ENCODE measurements around the gene EFCAB6. TPM values are rescaled to one million over a fixed set of nuclear protein-coding genes. Genes with fewer than 3 reads are reported as not detected.

Gene EFCAB6
- total RNA-seq, 2 experiments from 2014 or later = 0.26 to 0.39 TPM

DNA sequence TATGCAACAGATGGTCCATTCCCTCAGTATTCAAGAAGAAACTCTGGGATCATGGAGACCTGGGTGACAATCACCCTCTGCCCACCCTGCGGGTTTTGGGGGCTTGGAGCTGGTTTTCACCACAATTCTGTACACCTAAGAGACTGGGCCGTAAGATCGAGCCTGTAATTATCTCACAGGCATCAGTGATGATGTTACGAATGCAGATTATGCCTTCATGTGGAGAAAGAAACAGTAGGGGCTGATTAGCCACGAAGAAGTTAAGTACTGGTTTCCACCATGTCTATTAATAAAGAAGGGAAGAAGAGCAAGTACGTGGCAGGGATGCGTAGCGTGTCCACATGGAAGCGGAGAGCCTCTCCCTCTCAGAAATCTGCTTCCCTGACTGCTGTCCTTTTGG is 5.3 kb upstream of the EFCAB6 start:
- ChIA-PET POLR2A (no interaction called here), CTCF (interaction anchor here (1.2 kb wide), 1 partner anchor 68 kb away, joined by 3 read pairs; no protein-coding TSS in a partner anchor)
- Mint-ChIP-seq H3K27me3 (ENCODE audit: low read depth) (no peaks in the 10 kb centered on the region), H3K4me3 (no peak overlapping the region), H3K4me1 (ENCODE audit: low read depth) (peaks cover 13% of the 10 kb centered on the region), H3K9me3 (ENCODE audit: insufficient read depth) (no peaks in the 10 kb centered on the region), H3K36me3 (ENCODE audit: low read depth) (peaks cover 7% of the 10 kb centered on the region), H3K27ac (no peak overlapping the region)
- DNase-seq = no peak
- ATAC-seq = no peak

GRCh38 chr22:43814264-43814663 is 2.2 kb upstream of the EFCAB6 start:
- DNase-seq (no peak), ATAC-seq (no peak)
- Mint-ChIP-seq H3K36me3 (ENCODE audit: low read depth) (peaks cover 7% of the 10 kb centered on the region), H3K4me3 (peak overlapping the region; percentile 2), H3K27me3 (ENCODE audit: low read depth) (no peaks in the 10 kb centered on the region), H3K27ac (no peak overlapping the region), H3K9me3 (ENCODE audit: insufficient read depth) (no peaks in the 10 kb centered on the region), H3K4me1 (ENCODE audit: low read depth) (peaks cover 21% of the 10 kb centered on the region)
- ChIA-PET CTCF (no interaction called here), POLR2A (no interaction called here)

GRCh38 chr22:43812890-43813289 is 785 bp upstream of the EFCAB6 start:
- H3K9me3 Mint-ChIP-seq (ENCODE audit: insufficient read depth) = no peaks in the 10 kb centered on the region
- CTCF ChIA-PET = interaction anchor here (0.6 to 1.7 kb wide), 2 partner anchors 70 to 133 kb away, joined by 3 to 5 read pairs; no protein-coding TSS in a partner anchor
- H3K36me3 Mint-ChIP-seq (ENCODE audit: low read depth) = peaks cover 7% of the 10 kb centered on the region
- DNase-seq (peak; percentile 23), ATAC-seq (no peak)
- peak overlapping the region; percentile 85 for H3K27ac Mint-ChIP-seq
- POLR2A ChIA-PET = interaction anchor here (0.6 to 0.8 kb wide), 2 partner anchors 142 to 546 kb away, joined by 3 read pairs; partner anchors contain the start of gene SAMM50
- H3K4me3 Mint-ChIP-seq = peak overlapping the region; percentile 89
- peaks cover 21% of the 10 kb centered on the region for H3K4me1 Mint-ChIP-seq (ENCODE audit: low read depth)
- H3K27me3 Mint-ChIP-seq (ENCODE audit: low read depth) = no peaks in the 10 kb centered on the region

DNA sequence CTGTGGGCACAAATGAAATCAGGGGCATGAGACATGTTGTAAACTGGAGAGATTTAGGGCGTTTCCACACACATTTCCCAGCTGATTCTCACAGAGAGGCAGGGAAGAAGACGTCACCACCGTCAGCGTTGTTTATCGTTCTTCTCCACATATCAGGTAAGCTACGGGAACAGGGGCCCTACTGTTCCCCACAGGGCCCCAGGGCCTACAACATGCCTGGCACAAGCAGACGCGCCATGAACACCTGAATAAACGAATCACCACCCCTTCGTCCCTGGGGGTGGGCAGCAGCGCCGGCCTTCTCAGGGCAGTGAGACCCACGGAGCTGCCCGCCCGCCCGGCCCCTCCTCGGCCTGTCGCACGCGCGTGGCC is 342 bp downstream of the EFCAB6 start:
- peaks cover 7% of the 10 kb centered on the region for H3K36me3 Mint-ChIP-seq (ENCODE audit: low read depth)
- peak overlapping the region; percentile 85 for H3K27ac Mint-ChIP-seq
- DNase-seq (no peak), ATAC-seq (no peak)
- peaks cover 4% of the 10 kb centered on the region for H3K27me3 Mint-ChIP-seq (ENCODE audit: low read depth)
- ChIA-PET POLR2A (no interaction called here), CTCF (interaction anchor here (0.6 to 1.7 kb wide), 3 partner anchors 12 to 134 kb away, joined by 4 to 5 read pairs (median 5); no protein-coding TSS in a partner anchor)
- peaks cover 21% of the 10 kb centered on the region for H3K4me1 Mint-ChIP-seq (ENCODE audit: low read depth)
- no peaks in the 10 kb centered on the region for H3K9me3 Mint-ChIP-seq (ENCODE audit: insufficient read depth)
- H3K4me3 Mint-ChIP-seq = peak overlapping the region; percentile 89

DNA sequence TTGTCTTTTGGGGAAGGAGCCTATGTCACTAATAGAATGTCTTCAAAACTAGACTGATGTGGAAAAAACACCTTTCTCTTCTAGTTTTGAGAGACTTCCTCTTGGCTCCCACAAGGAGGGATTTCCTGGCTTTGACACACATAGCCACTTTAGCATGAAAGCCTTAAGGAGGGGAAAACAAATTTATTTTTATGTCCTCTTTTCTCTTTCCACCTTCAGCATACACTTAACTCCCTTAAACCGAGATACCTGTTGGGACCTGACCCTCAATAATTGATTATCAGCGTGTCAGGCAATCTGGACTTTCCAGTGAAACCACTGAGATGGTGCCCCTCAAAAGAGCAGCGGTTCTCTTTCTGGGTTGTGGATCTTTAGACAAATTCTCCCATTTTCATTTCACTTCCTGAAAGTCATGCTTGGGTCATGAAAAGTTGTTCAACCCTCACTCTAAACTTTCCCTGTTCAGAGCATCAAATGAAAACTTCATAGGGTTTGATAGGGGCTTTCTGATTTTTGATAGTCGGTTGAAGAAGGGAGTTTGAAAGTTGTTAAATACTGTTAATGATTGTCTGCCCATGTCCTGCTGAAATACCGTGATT is 9.1 kb downstream of the EFCAB6 start:
- no peak overlapping the region for H3K27ac Mint-ChIP-seq
- no peak overlapping the region for H3K4me3 Mint-ChIP-seq
- CTCF ChIA-PET = no interaction called here
- no peaks in the 10 kb centered on the region for H3K4me1 Mint-ChIP-seq (ENCODE audit: low read depth)
- POLR2A ChIA-PET = no interaction called here
- ATAC-seq (no peak), DNase-seq (no peak)
- no peaks in the 10 kb centered on the region for H3K36me3 Mint-ChIP-seq (ENCODE audit: low read depth)
- H3K27me3 Mint-ChIP-seq (ENCODE audit: low read depth) = peaks cover 24% of the 10 kb centered on the region
- H3K9me3 Mint-ChIP-seq (ENCODE audit: insufficient read depth) = peaks cover 8% of the 10 kb centered on the region

GRCh38 chr22:43800970-43801369 is 11.1 kb downstream of the EFCAB6 start:
- DNase-seq (no peak), ATAC-seq (no peak)
- ChIA-PET CTCF (no interaction called here), POLR2A (no interaction called here)
- H3K4me3 Mint-ChIP-seq = no peak overlapping the region
- no peaks in the 10 kb centered on the region for H3K36me3 Mint-ChIP-seq (ENCODE audit: low read depth)
- peaks cover 20% of the 10 kb centered on the region for H3K27me3 Mint-ChIP-seq (ENCODE audit: low read depth)
- H3K9me3 Mint-ChIP-seq (ENCODE audit: insufficient read depth) = peaks cover 8% of the 10 kb centered on the region
- no peak overlapping the region for H3K27ac Mint-ChIP-seq
- no peaks in the 10 kb centered on the region for H3K4me1 Mint-ChIP-seq (ENCODE audit: low read depth)

DNA sequence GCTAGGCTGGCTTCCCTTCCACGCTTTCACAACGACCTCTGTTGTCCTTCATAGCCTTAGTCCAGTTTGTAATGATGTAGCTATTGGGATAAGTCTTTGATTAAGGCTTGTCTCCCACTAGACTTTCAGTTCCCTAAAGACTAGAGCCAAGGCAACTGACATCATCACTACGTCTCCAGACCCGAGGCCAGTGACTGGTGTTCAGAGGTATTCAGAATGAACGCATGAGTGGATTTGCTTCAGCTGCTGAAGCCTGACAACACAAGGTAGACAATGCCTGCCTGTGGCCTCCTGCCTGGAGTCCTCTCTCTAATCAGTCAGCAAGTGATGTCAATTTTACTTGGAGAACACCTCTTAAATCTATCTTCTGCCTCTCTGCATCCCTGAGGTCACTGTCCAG is 13.6 kb downstream of the EFCAB6 start:
- Mint-ChIP-seq H3K4me1 (ENCODE audit: low read depth) (no peaks in the 10 kb centered on the region), H3K27ac (no peak overlapping the region), H3K27me3 (ENCODE audit: low read depth) (peaks cover 13% of the 10 kb centered on the region), H3K9me3 (ENCODE audit: insufficient read depth) (peaks cover 8% of the 10 kb centered on the region), H3K4me3 (no peak overlapping the region), H3K36me3 (ENCODE audit: low read depth) (no peaks in the 10 kb centered on the region)
- DNase-seq (no peak), ATAC-seq (no peak)
- POLR2A ChIA-PET = no interaction called here
- CTCF ChIA-PET = no interaction called here

GRCh38 chr22:43796567-43796966 is 15.5 kb downstream of the EFCAB6 start:
- Mint-ChIP-seq H3K4me3 (no peak overlapping the region), H3K27ac (no peak overlapping the region), H3K9me3 (ENCODE audit: insufficient read depth) (peaks cover 8% of the 10 kb centered on the region), H3K4me1 (ENCODE audit: low read depth) (no peaks in the 10 kb centered on the region), H3K36me3 (ENCODE audit: low read depth) (no peaks in the 10 kb centered on the region), H3K27me3 (ENCODE audit: low read depth) (peaks cover 10% of the 10 kb centered on the region)
- DNase-seq = no peak
- ATAC-seq = no peak
- POLR2A ChIA-PET = no interaction called here
- CTCF ChIA-PET = no interaction called here

GRCh38 chr22:43795320-43795719 is 16.8 kb downstream of the EFCAB6 start:
- Mint-ChIP-seq H3K9me3 (ENCODE audit: insufficient read depth) (peaks cover under 1% of the 10 kb centered on the region), H3K36me3 (ENCODE audit: low read depth) (no peaks in the 10 kb centered on the region), H3K27ac (no peak overlapping the region), H3K4me3 (no peak overlapping the region), H3K4me1 (ENCODE audit: low read depth) (no peaks in the 10 kb centered on the region), H3K27me3 (ENCODE audit: low read depth) (peaks cover 5% of the 10 kb centered on the region)
- POLR2A ChIA-PET = no interaction called here
- CTCF ChIA-PET = no interaction called here
- no peak for DNase-seq
- ATAC-seq = no peak

GRCh38 chr22:43792905-43793304 is 19.2 kb downstream of the EFCAB6 start:
- POLR2A ChIA-PET = no interaction called here
- no peaks in the 10 kb centered on the region for H3K4me1 Mint-ChIP-seq (ENCODE audit: low read depth)
- ATAC-seq (no peak), DNase-seq (no peak)
- CTCF ChIA-PET = no interaction called here
- peaks cover 11% of the 10 kb centered on the region for H3K27me3 Mint-ChIP-seq (ENCODE audit: low read depth)
- H3K36me3 Mint-ChIP-seq (ENCODE audit: low read depth) = no peaks in the 10 kb centered on the region
- H3K4me3 Mint-ChIP-seq = no peak overlapping the region
- no peak overlapping the region for H3K27ac Mint-ChIP-seq
- H3K9me3 Mint-ChIP-seq (ENCODE audit: insufficient read depth) = no peaks in the 10 kb centered on the region

DNA sequence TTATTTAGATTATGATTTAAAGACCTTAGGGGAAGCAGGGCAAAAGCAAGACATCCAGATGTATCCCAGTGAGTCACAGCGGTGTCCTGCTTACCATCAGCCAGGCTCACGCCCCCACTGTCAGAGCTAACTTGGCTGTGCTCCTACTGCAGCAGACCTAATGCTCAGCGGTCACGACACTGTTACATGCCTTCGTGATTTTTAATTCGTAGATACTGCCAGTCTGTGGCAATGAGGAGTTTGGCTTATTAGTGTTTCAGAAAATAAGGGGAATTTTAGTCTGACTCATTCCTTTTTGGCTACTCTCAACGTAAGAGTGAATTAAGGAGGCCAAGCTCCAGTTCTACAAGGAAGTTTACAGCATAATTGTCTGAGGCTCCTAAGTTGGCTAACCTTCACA is 22.7 kb downstream of the EFCAB6 start:
- ATAC-seq = no peak
- CTCF ChIA-PET = no interaction called here
- H3K4me1 Mint-ChIP-seq (ENCODE audit: low read depth) = no peaks in the 10 kb centered on the region

GRCh38 chr22:43783777-43784176 is 28.3 kb downstream of the EFCAB6 start:
- no peaks in the 10 kb centered on the region for H3K4me1 Mint-ChIP-seq (ENCODE audit: low read depth)
- ATAC-seq (no peak), DNase-seq (no peak)
- H3K4me3 Mint-ChIP-seq = no peak overlapping the region
- ChIA-PET POLR2A (no interaction called here), CTCF (no interaction called here)
- no peak overlapping the region for H3K27ac Mint-ChIP-seq
- peaks cover 10% of the 10 kb centered on the region for H3K27me3 Mint-ChIP-seq (ENCODE audit: low read depth)
- H3K36me3 Mint-ChIP-seq (ENCODE audit: low read depth) = no peaks in the 10 kb centered on the region
- no peaks in the 10 kb centered on the region for H3K9me3 Mint-ChIP-seq (ENCODE audit: insufficient read depth)

More for the DNA sequence above, 22.7 kb downstream of the EFCAB6 start:
- Mint-ChIP-seq H3K36me3 (ENCODE audit: low read depth) (no peaks in the 10 kb centered on the region), H3K27ac (no peak overlapping the region), H3K4me3 (no peak overlapping the region), H3K9me3 (ENCODE audit: insufficient read depth) (no peaks in the 10 kb centered on the region), H3K27me3 (ENCODE audit: low read depth) (peaks cover 14% of the 10 kb centered on the region)
- no peak for DNase-seq
- POLR2A ChIA-PET = no interaction called here

GRCh38 chr22:43782448-43782847 is 29.7 kb downstream of the EFCAB6 start:
- Mint-ChIP-seq H3K4me3 (no peak overlapping the region), H3K27ac (no peak overlapping the region), H3K27me3 (ENCODE audit: low read depth) (peaks cover 4% of the 10 kb centered on the region), H3K4me1 (ENCODE audit: low read depth) (no peaks in the 10 kb centered on the region), H3K9me3 (ENCODE audit: insufficient read depth) (no peaks in the 10 kb centered on the region), H3K36me3 (ENCODE audit: low read depth) (no peaks in the 10 kb centered on the region)
- ATAC-seq (no peak), DNase-seq (no peak)
- ChIA-PET POLR2A (no interaction called here), CTCF (no interaction called here)
